Activated CD8-positive, alpha-beta memory T cell treated with anti-CD3 and anti-CD28 coated beads for 1 hour (primary cell): ENCODE data around the gene OR13G1.
"Not testable (repeated sequence)": the region's sequence is repeated elsewhere in the genome, so short reads cannot be mapped to it uniquely, and the experiment has no call there.

Experiments used
- DNase-seq, 2 donors: peaks; one replicate each; pipeline ENCODE4 v3.0.0-alpha.2; 2020; ENCODE audit warnings: low read depth in 1 of 2; ENCODE audit errors: extremely low read depth in 1 of 2

The OR13G1 gene

GRCh38 chr1:247679639-247680038 is at the start of gene OR13G1:
Gene OR13G1 (minus strand): TSS chr1:247679739. CDS start chr1:247673041, 6,698 bp downstream.
- no peak for DNase-seq

- DNase-seq: no peak
These were observed 41.7 kb upstream of the OR13G1 start for GRCh38 chr1:247721222-247721621.

- no peak for DNase-seq
These were observed 37.0 kb upstream of the OR13G1 start, which contains the start of gene OR6F1 for GRCh38 chr1:247716546-247716945. Gene OR6F1 (minus strand): TSS chr1:247716646. CDS start chr1:247712755, 3,891 bp downstream.

GRCh38 chr1:247713753-247714152 is 34.2 kb upstream of the OR13G1 start:
- no peak for DNase-seq

GRCh38 chr1:247710681-247711080 is 31.1 kb upstream of the OR13G1 start:
- DNase-seq: not testable (repeated sequence)

- DNase-seq: no peak
These were observed 21.8 kb upstream of the OR13G1 start for GRCh38 chr1:247701338-247701737.

- DNase-seq: no peak
These were observed 1.9 kb upstream of the OR13G1 start for GRCh38 chr1:247681288-247681897.

- no peak for DNase-seq
These were observed 632 bp upstream of the OR13G1 start for GRCh38 chr1:247680171-247680570.

- DNase-seq: no peak
These were observed 10.3 kb downstream of the OR13G1 start for GRCh38 chr1:247669225-247669624.

- no peak for DNase-seq
These were observed 23.2 kb downstream of the OR13G1 start for GRCh38 chr1:247656221-247656875.

- no peak for DNase-seq
These were observed 26.5 kb downstream of the OR13G1 start for GRCh38 chr1:247653040-247653439.

GRCh38 chr1:247647864-247648263 is 31.7 kb downstream of the OR13G1 start:
- DNase-seq: no peak

- no peak for DNase-seq
These were observed 32.7 kb downstream of the OR13G1 start for GRCh38 chr1:247646867-247647266.

GRCh38 chr1:247642742-247643141 is 36.8 kb downstream of the OR13G1 start:
- no peak for DNase-seq

- DNase-seq: no peak
These were observed 40.1 kb downstream of the OR13G1 start for GRCh38 chr1:247639381-247639981.

GRCh38 chr1:247638781-247639180 is 40.8 kb downstream of the OR13G1 start:
- DNase-seq: no peak

GRCh38 chr1:247638011-247638410 is 41.5 kb downstream of the OR13G1 start:
- DNase-seq: no peak

- DNase-seq: no peak
These were observed 51.6 kb downstream of the OR13G1 start for GRCh38 chr1:247627951-247628350.
